ENCODE results near the gene NRXN3. TPM values are rescaled to one million over a fixed set of nuclear protein-coding genes. Genes with fewer than 3 reads are reported as not detected.

The NRXN3 gene
- total RNA-seq, 2 donors from 2014 or later: 1.2 to 7.8 TPM

DNA sequence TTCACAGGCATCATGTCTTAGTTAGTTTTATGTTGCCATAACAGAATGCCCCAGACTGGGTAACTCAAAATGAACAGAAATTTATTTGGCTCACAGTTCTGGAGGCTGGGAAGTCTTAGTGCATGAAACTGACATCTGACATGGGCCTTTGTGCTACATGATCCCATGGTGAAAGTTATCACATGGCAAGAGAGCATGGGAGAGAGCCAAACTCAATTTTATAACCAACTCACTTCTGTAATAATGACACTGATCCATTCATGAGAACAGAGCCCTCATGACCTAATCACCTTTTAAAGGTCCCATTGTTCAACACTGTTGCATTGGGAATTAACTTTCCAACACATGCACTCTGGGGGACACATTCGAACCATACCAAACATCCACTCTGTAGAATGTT lies 1026.0 kb downstream of the NRXN3 start:
- no peak overlapping the region for H3K9ac ChIP-seq (ENCODE audit: low read depth in 2 of 2, low read length in 2 of 2)
- no peaks in the 10 kb centered on the region for H3K27me3 ChIP-seq
- no peak overlapping the region for H3K4me3 ChIP-seq
- H3K36me3 ChIP-seq: no peaks in the 10 kb centered on the region
- no peak overlapping the region for H3K27ac ChIP-seq
- no peak for DNase-seq
- intact Hi-C loops (cut with DNase I): no loop called here
- H3K4me1 ChIP-seq: no peaks in the 10 kb centered on the region
- no peaks in the 10 kb centered on the region for H3K9me3 ChIP-seq
- TF ChIP-seq, protein P1, sequence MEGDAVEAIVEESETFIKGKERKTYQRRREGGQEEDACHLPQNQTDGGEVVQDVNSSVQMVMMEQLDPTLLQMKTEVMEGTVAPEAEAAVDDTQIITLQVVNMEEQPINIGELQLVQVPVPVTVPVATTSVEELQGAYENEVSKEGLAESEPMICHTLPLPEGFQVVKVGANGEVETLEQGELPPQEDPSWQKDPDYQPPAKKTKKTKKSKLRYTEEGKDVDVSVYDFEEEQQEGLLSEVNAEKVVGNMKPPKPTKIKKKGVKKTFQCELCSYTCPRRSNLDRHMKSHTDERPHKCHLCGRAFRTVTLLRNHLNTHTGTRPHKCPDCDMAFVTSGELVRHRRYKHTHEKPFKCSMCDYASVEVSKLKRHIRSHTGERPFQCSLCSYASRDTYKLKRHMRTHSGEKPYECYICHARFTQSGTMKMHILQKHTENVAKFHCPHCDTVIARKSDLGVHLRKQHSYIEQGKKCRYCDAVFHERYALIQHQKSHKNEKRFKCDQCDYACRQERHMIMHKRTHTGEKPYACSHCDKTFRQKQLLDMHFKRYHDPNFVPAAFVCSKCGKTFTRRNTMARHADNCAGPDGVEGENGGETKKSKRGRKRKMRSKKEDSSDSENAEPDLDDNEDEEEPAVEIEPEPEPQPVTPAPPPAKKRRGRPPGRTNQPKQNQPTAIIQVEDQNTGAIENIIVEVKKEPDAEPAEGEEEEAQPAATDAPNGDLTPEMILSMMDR (IDR thresholded peaks at IDR 0.05): no peak

DNA sequence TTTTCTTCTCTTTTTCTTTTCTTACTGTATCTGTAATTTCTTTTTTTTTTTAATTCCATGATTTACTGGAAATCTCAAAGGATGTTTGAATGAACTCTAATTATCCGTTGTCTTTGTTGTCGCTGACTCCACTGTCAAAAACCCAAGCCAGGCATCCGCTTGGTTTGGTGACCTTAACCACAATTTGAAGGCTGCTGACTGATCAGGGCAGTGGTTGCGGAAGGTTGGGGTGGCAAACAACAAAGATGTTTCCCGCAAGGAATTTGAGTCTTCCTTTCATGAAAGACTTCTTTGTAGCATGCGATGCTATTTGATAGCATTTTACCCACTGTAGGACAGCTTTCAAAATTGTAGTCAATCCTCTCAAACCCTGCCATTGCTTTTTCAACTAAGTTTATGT lies 1027.3 kb downstream of the NRXN3 start:
- intact Hi-C loops (cut with DNase I): no loop called here
- H3K36me3 ChIP-seq: no peaks in the 10 kb centered on the region
- H3K27ac ChIP-seq: no peak overlapping the region
- no peak overlapping the region for H3K9ac ChIP-seq (ENCODE audit: low read depth in 2 of 2, low read length in 2 of 2)
- DNase-seq: no peak
- TF ChIP-seq, protein P1 (IDR thresholded peaks at IDR 0.05): no peak
- no peaks in the 10 kb centered on the region for H3K27me3 ChIP-seq
- H3K9me3 ChIP-seq: no peaks in the 10 kb centered on the region
- no peaks in the 10 kb centered on the region for H3K4me1 ChIP-seq
- H3K4me3 ChIP-seq: no peak overlapping the region

DNA sequence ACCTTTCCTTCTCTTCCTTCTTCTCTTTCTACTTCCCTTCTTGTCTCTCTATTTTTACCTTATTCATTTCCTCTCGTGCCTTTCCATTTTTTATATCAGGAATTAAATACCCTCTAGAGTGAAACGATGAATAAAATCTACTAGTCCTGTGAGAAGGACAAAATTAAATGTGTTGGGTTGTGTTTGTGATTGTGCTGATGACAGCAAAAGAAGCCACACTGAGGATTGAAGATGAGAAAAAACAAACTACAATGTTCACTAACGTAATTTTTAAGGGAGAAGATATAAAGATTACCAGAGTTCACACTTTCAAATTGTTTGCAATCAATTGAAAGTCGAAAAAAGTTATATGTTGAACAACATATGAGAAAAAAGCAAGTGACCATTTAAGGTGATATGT lies 1029.0 kb downstream of the NRXN3 start:
- H3K9me3 ChIP-seq: no peaks in the 10 kb centered on the region
- intact Hi-C loops (cut with DNase I): no loop called here
- H3K4me1 ChIP-seq: no peaks in the 10 kb centered on the region
- no peak overlapping the region for H3K4me3 ChIP-seq
- no peaks in the 10 kb centered on the region for H3K36me3 ChIP-seq
- TF ChIP-seq, protein P1 (IDR thresholded peaks at IDR 0.05): no peak
- DNase-seq: no peak
- no peaks in the 10 kb centered on the region for H3K27me3 ChIP-seq
- H3K9ac ChIP-seq (ENCODE audit: low read depth in 2 of 2, low read length in 2 of 2): no peak overlapping the region
- H3K27ac ChIP-seq: no peak overlapping the region

DNA sequence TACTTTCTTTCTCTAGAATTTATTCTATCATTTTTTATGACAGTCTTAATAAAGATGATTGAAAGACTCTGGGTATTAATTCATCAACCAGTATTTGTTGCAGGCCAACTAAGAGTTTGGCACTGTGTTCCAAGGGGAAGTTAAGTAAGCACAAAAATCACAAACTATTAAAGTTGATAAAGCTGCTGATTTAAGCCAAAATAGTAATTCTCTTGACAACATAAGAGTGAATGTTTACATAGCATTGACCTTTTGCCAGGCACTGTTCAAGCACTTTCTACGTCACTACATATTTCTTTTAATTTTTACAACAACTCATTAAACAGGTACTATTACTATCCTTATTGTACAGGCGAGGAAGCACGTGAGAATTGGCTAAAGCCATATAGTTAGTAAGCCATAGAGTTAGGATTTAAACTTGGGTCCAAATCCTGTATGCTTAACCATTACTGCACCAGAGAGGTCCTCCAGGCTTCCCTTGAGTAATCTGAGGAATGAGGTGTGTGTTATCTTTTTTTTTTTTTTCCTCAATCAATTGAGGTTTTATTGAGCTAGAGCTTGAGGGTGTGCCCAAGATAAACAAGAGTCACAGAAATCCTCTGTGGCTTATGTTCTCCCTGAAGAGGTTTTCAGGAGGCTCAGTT lies 1031.5 kb downstream of the NRXN3 start:
- no peaks in the 10 kb centered on the region for H3K27me3 ChIP-seq
- H3K4me3 ChIP-seq: no peak overlapping the region
- no peaks in the 10 kb centered on the region for H3K9me3 ChIP-seq
- H3K4me1 ChIP-seq: no peaks in the 10 kb centered on the region
- intact Hi-C loops (cut with DNase I): no loop called here
- H3K36me3 ChIP-seq: no peaks in the 10 kb centered on the region
- H3K9ac ChIP-seq (ENCODE audit: low read depth in 2 of 2, low read length in 2 of 2): no peak overlapping the region
- TF ChIP-seq, protein P1 (IDR thresholded peaks at IDR 0.05): no peak
- H3K27ac ChIP-seq: no peak overlapping the region
- DNase-seq: no peak

DNA sequence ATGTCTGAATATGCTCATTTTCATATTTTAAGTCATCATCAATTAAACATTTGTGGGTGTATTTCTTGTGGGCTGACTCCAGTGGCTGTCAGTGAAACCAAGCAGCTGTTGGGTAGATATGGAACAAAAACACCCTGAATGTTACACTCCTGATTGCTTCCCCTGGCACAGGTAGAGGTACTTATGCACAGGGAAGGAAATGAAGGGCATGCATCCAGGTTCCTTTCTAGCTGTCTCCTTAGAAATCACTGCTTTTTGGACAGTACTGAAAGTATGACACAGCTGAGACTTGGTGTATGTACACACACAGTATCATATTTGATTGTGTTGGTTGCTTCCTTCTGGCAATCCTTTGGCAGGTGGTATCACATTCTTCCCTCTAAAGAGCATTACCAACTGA lies 1034.4 kb downstream of the NRXN3 start:
- Histone ChIP-seq H3K9me3 (no peaks in the 10 kb centered on the region), H3K27me3 (no peaks in the 10 kb centered on the region), H3K36me3 (no peaks in the 10 kb centered on the region), H3K4me1 (no peaks in the 10 kb centered on the region), H3K27ac (no peak overlapping the region), H3K9ac (ENCODE audit: low read depth in 2 of 2, low read length in 2 of 2) (no peak overlapping the region), H3K4me3 (no peak overlapping the region)
- DNase-seq: no peak
- TF ChIP-seq, protein P1 (IDR thresholded peaks at IDR 0.05): no peak
- intact Hi-C loops (cut with DNase I): no loop called here

Measured in colonic mucosa (tissue), 4 donors.